SK-N-SH (cell line): Measurements from ENCODE around the gene OXSR1. TPM values are rescaled to one million over a fixed set of nuclear protein-coding genes. Genes with fewer than 3 reads are reported as not detected.

Source experiments
- CTCF ChIA-PET: fragments of 300-600, 350-600 bp; formaldehyde crosslinking; extraction: SDS; loops from one replicate; lab custom pipeline; 2021; lab: Yijun Ruan, JAX
- POLR2A ChIA-PET: fragments of 350-600 bp; sonication (Branson Sonifier 250); formaldehyde crosslinking; extraction: SDS; loops from one replicate; lab custom pipeline; 2020; ENCODE audit warnings: antibody characterized with exemption, inconsistent platforms; lab: Yijun Ruan, JAX
- DNase-seq: peaks from one replicate; pipeline ENCODE4 v3.0.0; 2012
- H2AFZ ChIP-seq: fragments of 200-600 bp; sonication (generic); 2 replicates; pipeline ENCODE4 v1.8.1; 2016; ENCODE audit warnings: antibody characterized with exemption, mild to moderate bottlenecking, low read depth
- H3F3A ChIP-seq: fragments of 200-600 bp; sonication (generic); replicated peaks from 2 replicates; pipeline ENCODE3; 2016; ENCODE audit warnings: antibody characterized with exemption, mild to moderate bottlenecking; ENCODE audit not compliant: insufficient read depth
- H3K27ac ChIP-seq, 2 experiments: fragments of 200-500 bp in 1 of 2; fragments of 200-600 bp in 1 of 2; sonication (Bioruptor generic) in 1 of 2; sonication (generic), shearing (Covaris generic) in 1 of 2; 2 replicates each; pipeline versions ENCODE4 v1.5.1 to v1.6.1; 2014 to 2016; ENCODE audit warnings: low read depth in 2 of 2, inconsistent platforms in 1 of 2, low read length in 1 of 2, mild to moderate bottlenecking in 1 of 2, mixed read lengths in 1 of 2
- H3K27me3 ChIP-seq: fragments of 200-600 bp; sonication (generic), shearing (Covaris generic); 2 replicates; pipeline ENCODE4 v1.6.1; 2016; ENCODE audit warnings: mixed run types; ENCODE audit not compliant: insufficient read depth
- H3K36me3 ChIP-seq, 2 experiments: fragments of 200-500 bp in 1 of 2; fragments of 200-600 bp in 1 of 2; sonication (Bioruptor generic) in 1 of 2; sonication (generic) in 1 of 2; replicated peaks in 1 of 2; 2 replicates each; pipeline versions ENCODE3 to v1.5.1; 2014 to 2016; ENCODE audit warnings: low read length in 1 of 2, mild to moderate bottlenecking in 1 of 2; ENCODE audit not compliant: insufficient read depth in 2 of 2, control insufficient read depth in 1 of 2
- H3K4me1 ChIP-seq, 2 experiments: fragments of 200-500 bp in 1 of 2; fragments of 200-600 bp in 1 of 2; sonication (Bioruptor generic) in 1 of 2; sonication (generic), shearing (Covaris generic) in 1 of 2; 2 replicates each; pipeline versions ENCODE4 v1.5.1 to v1.6.1; 2014 to 2016; ENCODE audit warnings: low read depth in 1 of 2, low read length in 1 of 2, mixed run types in 1 of 2; ENCODE audit not compliant: insufficient read depth in 2 of 2, control insufficient read depth in 1 of 2
- H3K4me2 ChIP-seq: fragments of 200-600 bp; sonication (generic), shearing (Covaris generic); 2 replicates; pipeline ENCODE4 v1.6.1; 2017; ENCODE audit warnings: mixed run types
- H3K4me3 ChIP-seq, 2 experiments: fragments of 200-500 bp in 1 of 2; fragments of 200-600 bp in 1 of 2; sonication (Bioruptor generic) in 1 of 2; sonication (generic), shearing (Covaris generic) in 1 of 2; 2 replicates each; pipeline versions ENCODE4 v1.5.1 to v1.8.1; 2014 to 2016; ENCODE audit warnings: low read depth in 2 of 2, inconsistent platforms in 1 of 2, low read length in 1 of 2, mild to moderate bottlenecking in 1 of 2, mixed read lengths in 1 of 2, moderate library complexity in 1 of 2
- H3K79me2 ChIP-seq: fragments of 200-600 bp; sonication (generic); 2 replicates; pipeline ENCODE4 v1.8.1; 2017; ENCODE audit warnings: mild to moderate bottlenecking; ENCODE audit not compliant: insufficient read depth
- H3K9ac ChIP-seq: fragments of 200-600 bp; sonication (generic); 2 replicates; pipeline ENCODE4 v1.6.1; 2017; ENCODE audit warnings: mixed run types
- H3K9me2 ChIP-seq: fragments of 200-600 bp; sonication (generic); 2 replicates; pipeline ENCODE4 v1.6.1; 2017; ENCODE audit warnings: mixed run types
- H3K9me3 ChIP-seq: fragments of 200-600 bp; sonication (generic); 2 replicates; pipeline ENCODE4 v1.6.1; 2017; ENCODE audit warnings: mixed run types, mild to moderate bottlenecking, moderate library complexity
- H4K20me1 ChIP-seq: fragments of 200-600 bp; sonication (generic); 2 replicates; pipeline ENCODE4 v1.6.1; 2017; ENCODE audit warnings: mild to moderate bottlenecking, mixed run types; ENCODE audit not compliant: insufficient read depth
- CHD2 ChIP-seq: fragments of 150-350 bp; IDR thresholded peaks from 2 replicates; pipeline ENCODE4 v1.6.1; 2018; ENCODE audit warnings: low read length; ENCODE audit not compliant: partially characterized antibody
- FOSL2 ChIP-seq: IDR thresholded peaks from 2 replicates; pipeline ENCODE4 v1.4.0; 2012; ENCODE audit warnings: low read depth, mild to moderate bottlenecking, moderate library complexity, borderline replicate concordance
- FOXJ3 ChIP-seq: sonication (generic); formaldehyde crosslinking; IDR thresholded peaks from 2 replicates; pipeline ENCODE4 v1.5.1; 2020; ENCODE audit warnings: mild to moderate bottlenecking, missing genetic modification reagents
- GABPA ChIP-seq: IDR thresholded peaks from 2 replicates; pipeline ENCODE4 v1.4.0; 2012; ENCODE audit warnings: low read depth, mild to moderate bottlenecking
- JUND ChIP-seq: IDR thresholded peaks from 2 replicates; pipeline ENCODE4 v1.4.0; 2012
- MEF2A ChIP-seq: IDR thresholded peaks from 2 replicates; pipeline ENCODE4 v1.4.0; 2012; ENCODE audit warnings: low read depth, borderline replicate concordance
- MXI1 ChIP-seq: IDR thresholded peaks from 2 replicates; pipeline ENCODE4 v1.6.1; 2012; ENCODE audit warnings: mild to moderate bottlenecking, low read depth, low read length, improper control_type of control experiment
- NFIC ChIP-seq: IDR thresholded peaks from 2 replicates; pipeline ENCODE4 v1.4.0; 2012; ENCODE audit warnings: borderline replicate concordance
- POLR2AphosphoS5 ChIP-seq: IDR thresholded peaks from 2 replicates; pipeline ENCODE4 v1.6.1; 2012; ENCODE audit warnings: low read depth, low read length
- REST ChIP-seq: IDR thresholded peaks from 2 replicates; pipeline ENCODE4 v1.6.1; 2012; ENCODE audit warnings: mild to moderate bottlenecking, low read depth, low read length, moderate library complexity
- SIN3A ChIP-seq: IDR thresholded peaks from 2 replicates; pipeline ENCODE4 v1.6.1; 2012; ENCODE audit warnings: low read depth, mild to moderate bottlenecking, low read length, moderate library complexity, borderline replicate concordance
- TAF1 ChIP-seq: IDR thresholded peaks from 2 replicates; pipeline ENCODE4 v1.6.1; 2012; ENCODE audit warnings: low read depth, mild to moderate bottlenecking, low read length, moderate library complexity, borderline replicate concordance
- TCF12 ChIP-seq: IDR thresholded peaks from 2 replicates; pipeline ENCODE4 v1.4.0; 2012
- YY1 ChIP-seq: IDR thresholded peaks from 2 replicates; pipeline ENCODE4 v1.4.0; 2012; ENCODE audit warnings: low read depth, mild to moderate bottlenecking
- ZBTB33 ChIP-seq: IDR thresholded peaks from 2 replicates; pipeline ENCODE4 v1.4.0; 2012; ENCODE audit warnings: low read depth, borderline replicate concordance
- WGBS: methylation state at CpG from one replicate; pipeline ENCODE4 v1.1.6; 2017; ENCODE audit warnings: low lambda C conversion rate; 5-methylcytosine and 5-hydroxymethylcytosine counted together
- polyA plus RNA-seq, 3 experiments: library from polyadenylated mRNA; depleted of rRNA; stranded (reverse); fragments of >200 nt; gene quantifications; 2 replicates each; pipeline ENCODE4 v1.2.3, GENCODE V29; 2012

OXSR1 gene
- polyA plus RNA-seq, 1 of the 3 experiments (the other 2 are of a cell fraction) = 22.3 TPM

- Histone ChIP-seq H3K9me3 (no peaks in the 10 kb centered on the region), H3K4me3 (no peak overlapping the region), H3K36me3 (peaks cover 18 to 36% of the 10 kb centered on the region in 2 experiments), H3K9ac (no peak overlapping the region), H4K20me1 (peaks cover 36% of the 10 kb centered on the region; the same call in 1 of the 2 replicates), H3K4me1 (peaks cover 0 to 3% of the 10 kb centered on the region in 2 experiments; a peak in 2 of 4 replicates), H2AFZ (no peak overlapping the region), H3F3A (no peaks in the 10 kb centered on the region), H3K9me2 (no peaks in the 10 kb centered on the region), H3K27ac (no peak overlapping the region), H3K79me2 (peaks cover 91% of the 10 kb centered on the region), H3K27me3 (no peaks in the 10 kb centered on the region), H3K4me2 (no peak overlapping the region)
- ChIA-PET POLR2A (no interaction called here), CTCF (interaction anchor here (1.1 kb wide), 1 partner anchor 13 kb away, joined by 4 read pairs; no protein-coding TSS in a partner anchor)
- DNase-seq = no peak
- TF ChIP-seq MXI1 (no peak), TAF1 (no peak), GABPA (no peak), SIN3A (no peak), NFIC (no peak), FOSL2 (no peak), REST (no peak), YY1 (no peak), FOXJ3 (CRISPR knock-in tag) (no peak), MEF2A (no peak), JUND (no peak), CHD2 (no peak), POLR2AphosphoS5 (no peak), TCF12 (no peak), ZBTB33 (no peak)
- WGBS = 95% methylated on average over 1 of the region's 1 CpG
Observed at GRCh38 chr3:38212141-38212540, 46.8 kb downstream of the OXSR1 start.
